Measurements from ENCODE around the gene RASSF4.

GRCh38 chr10:44986179-44986578 lies 26.6 kb downstream of the RASSF4 start:
- TF ChIP-seq CTCF (optimal IDR thresholded peaks at IDR 0.05 in 1 of 3, IDR thresholded peaks at IDR 0.05 in 1 of 3, conservative IDR thresholded peaks at IDR 0.05 in 1 of 3; ENCODE audit: extremely low read depth in 1 of 3, insufficient read depth in 2 of 3, low read length in 3 of 3) (no peak), EZH2 (IDR thresholded peaks at IDR 0.05; ENCODE audit: low read length) (no peak)
